HG03039 (cell line): Measurements from ENCODE around the gene DEPDC1.
A peak's percentile ranks its signal among the peaks of the same experiment; 100 is the strongest.
"Not testable (repeated sequence)": the region's sequence is repeated elsewhere in the genome, so short reads cannot be mapped to it uniquely, and the experiment has no call there.

ENCODE experiments used
- ATAC-seq: cut with Tn5 transposase; IDR thresholded peaks from one replicate; pipeline ENCODE4 v1.9.1; 2021; ENCODE audit warnings: mild to moderate bottlenecking, moderate library complexity; ENCODE audit not compliant: unreplicated experiment

The DEPDC1 gene

DNA sequence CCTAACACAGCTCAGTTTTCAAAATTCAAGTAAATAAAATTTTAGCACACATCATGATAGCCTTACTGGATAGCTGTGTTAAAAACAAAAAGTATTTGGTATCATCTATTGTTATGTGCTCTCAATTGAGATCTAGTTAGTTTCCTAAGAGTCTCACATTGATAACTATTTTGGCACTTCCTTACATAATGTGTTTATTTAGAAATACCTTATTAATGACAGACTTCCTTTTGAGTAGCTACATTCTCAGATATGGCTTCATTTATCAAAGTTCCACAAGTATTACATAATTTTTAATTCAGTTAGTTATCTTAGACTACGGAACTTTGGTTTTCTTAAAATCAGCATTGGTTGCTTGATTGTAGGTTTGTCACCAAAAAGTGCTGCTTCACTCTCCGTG, 20.3 kb downstream of the DEPDC1 start:
- not testable (repeated sequence) for ATAC-seq

- no peak for ATAC-seq
These were observed 23.8 kb downstream of the DEPDC1 start for GRCh38 chr1:68473060-68473459.

- ATAC-seq, result no peak
These were observed 26.4 kb downstream of the DEPDC1 start for GRCh38 chr1:68470388-68470970.

DNA sequence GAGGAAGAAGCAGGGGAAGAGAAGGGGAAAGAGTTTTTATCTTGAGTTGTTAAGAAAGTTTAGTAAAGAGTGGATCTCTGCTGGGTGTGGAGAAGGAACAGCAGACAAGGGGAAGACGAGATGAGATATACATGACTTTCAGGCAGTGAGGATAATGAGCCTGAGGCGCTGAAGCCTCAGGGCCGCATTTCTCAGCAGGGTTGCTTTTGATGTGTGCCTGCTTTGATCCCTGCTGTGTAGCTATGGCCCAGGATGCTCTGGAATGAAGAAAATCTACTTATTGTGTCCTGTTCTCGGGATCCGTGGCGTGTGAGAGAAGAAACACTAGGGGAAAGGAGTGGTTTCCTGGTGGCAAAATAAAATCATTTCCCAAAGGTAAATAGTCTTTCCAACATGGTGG, 32.0 kb downstream of the DEPDC1 start:
- ATAC-seq, result no peak

DNA sequence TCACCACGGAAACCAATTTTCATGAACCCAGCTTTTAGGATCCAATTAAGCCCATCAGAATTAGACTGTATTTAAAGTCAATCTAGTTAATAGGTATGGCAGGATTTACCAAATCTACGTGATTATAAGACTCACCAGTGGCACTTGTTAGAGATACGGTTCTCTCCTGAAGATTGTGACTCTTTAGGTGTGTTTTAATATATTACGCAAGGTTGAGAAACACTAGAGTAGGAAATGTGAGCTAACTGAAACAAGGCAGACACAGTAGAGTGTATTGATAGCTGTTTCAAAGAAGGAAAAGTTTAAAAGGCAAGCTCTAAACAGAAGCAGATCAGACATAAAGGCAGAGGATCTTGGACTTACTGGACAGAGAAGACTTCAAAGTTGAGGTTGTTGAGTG, 35.9 kb downstream of the DEPDC1 start:
- ATAC-seq, result no peak

- no peak for ATAC-seq
These were observed 37.1 kb downstream of the DEPDC1 start for GRCh38 chr1:68459796-68460195.

- no peak for ATAC-seq
These were observed 37.8 kb downstream of the DEPDC1 start for GRCh38 chr1:68459091-68459490.

- no peak for ATAC-seq
These were observed 40.7 kb downstream of the DEPDC1 start for GRCh38 chr1:68456202-68456601.

DNA sequence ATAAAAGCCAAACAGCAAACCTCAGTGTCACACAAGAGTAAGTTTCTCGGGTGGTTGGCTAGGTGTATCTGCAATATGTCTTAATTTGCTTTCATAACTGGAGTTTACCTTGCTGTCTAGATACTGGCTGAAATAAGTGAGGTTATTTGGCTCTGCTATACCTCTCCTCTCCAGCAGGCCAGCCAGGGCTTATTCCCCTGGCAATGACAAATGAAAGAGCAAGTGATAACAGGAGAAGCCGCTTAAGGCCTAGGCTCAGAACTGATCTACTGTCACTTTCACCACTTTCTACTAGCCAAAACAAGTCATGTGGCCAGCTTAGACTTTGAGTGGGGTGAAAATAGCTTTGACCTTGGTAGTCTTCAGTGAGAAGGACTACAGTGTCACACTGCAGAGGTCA, 42.3 kb downstream of the DEPDC1 start:
- ATAC-seq, result no peak

DNA sequence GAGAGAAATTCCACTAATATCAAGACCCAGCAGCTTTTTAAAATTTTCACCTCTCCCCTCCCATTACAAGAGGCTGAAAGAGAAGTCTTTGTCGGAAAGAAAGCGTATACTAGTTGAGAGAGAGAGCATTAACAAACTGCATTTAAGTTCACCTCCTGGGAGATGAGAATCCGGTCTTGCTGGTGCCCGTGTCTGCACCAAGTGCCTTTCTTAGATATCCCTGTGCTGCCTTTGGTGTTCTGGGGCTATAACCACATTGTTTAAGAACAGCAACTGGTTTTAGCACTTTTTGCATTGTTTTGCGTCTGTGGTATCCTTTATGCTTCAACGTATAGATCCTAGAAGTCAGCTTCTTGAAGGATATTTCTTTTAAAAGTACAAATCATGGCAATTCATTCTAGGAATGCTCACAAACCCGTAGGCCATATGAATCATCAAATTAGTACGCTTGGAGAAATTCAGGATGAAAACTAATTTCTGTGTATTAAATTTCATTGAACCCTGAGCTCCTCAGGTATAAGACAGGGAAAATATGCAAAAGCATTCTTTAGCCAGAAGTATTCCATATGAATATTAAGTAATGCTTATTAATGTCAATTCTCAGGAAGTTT, 43.7 kb downstream of the DEPDC1 start:
- no peak for ATAC-seq

- ATAC-seq, result no peak
These were observed 47.0 kb downstream of the DEPDC1 start, which contains the start of gene RPE65 for GRCh38 chr1:68449901-68450300. Gene RPE65, minus strand, starts transcription at chr1:68449954. Its CDS starts 49 bp downstream, at chr1:68449905.

DNA sequence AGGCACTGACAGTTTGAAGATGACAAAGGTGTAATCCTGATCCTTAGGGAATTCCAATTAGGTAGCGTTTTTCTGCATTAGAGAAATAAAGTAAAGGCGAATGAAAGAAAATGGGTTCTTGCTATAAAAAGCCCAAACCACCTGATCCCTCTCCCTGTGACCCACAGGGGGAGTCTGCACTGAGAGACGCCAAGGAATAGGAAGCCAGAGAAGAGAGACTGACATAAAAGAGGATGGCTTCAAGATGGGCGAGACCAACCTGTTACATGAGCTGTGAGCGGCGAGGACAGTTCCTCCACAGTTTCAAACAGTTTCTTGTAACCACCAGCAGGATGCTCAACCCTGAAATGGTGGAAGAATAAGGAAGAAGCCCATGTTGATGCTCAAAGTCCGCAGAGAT, 48.5 kb downstream of the DEPDC1 start:
- no peak for ATAC-seq

DNA sequence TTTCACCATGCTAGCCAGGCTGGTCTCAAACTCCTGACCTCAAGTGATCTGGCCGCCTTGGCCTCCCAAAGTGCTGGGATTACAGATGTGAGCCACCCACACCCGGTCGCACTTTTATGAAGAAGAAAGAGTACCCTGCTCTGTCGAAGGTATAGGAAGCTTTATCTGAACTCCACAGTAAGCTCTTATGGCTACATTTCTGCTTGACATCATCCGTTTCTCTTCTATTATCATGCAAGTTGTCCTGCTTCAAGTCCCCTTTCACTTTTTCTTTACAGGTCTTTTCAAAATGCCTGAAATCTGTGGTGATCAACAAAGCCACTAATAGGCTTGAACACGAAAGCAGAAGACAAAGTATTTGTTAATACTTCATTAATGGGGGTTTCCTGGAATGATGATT, 51.2 kb downstream of the DEPDC1 start:
- no peak for ATAC-seq

GRCh38 chr1:68442822-68443556, 53.9 kb downstream of the DEPDC1 start:
- ATAC-seq, result peak; percentile 85

- no peak for ATAC-seq
These were observed 54.9 kb downstream of the DEPDC1 start for GRCh38 chr1:68442006-68442405.

DNA sequence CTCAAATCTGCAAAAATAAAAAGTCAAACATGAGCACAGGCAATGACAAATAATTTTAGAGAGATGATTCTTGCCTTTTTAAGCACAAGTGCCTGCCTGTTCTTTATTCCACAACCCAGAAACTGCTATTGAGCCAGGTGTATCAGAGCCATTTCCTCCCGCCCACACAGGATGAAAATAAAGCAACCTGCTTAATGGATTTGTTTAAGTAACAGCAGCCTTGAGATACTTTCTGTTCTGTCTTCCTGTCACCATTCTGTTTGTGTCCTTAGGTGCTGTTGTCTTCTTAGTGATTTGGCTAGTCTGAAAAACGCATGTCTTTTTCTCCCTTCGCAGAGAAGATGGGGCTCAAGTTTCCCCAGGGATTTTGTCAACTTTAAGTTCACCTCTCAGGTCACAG, 58.6 kb downstream of the DEPDC1 start:
- no peak for ATAC-seq

- no peak for ATAC-seq
These were observed 63.5 kb downstream of the DEPDC1 start for GRCh38 chr1:68433395-68433794.

DNA sequence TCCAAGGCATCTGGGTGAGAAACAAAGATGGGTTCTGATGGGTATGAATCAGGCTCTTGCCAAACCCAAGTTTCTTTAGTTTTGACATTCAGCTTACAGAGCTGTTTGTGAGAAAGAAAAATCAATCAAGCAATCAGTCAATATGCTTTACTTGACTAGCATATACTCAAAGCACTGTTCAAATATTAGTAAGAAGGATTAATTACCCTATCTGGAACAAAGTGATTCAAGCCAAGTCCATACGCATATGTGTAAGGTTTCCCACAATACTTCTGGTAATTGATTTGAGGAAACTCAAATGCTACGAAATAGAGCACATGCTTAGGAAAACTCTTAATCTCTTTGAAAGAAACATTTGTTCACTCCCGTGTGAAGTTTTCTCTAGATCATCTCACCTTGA, 65.8 kb downstream of the DEPDC1 start:
- no peak for ATAC-seq

DNA sequence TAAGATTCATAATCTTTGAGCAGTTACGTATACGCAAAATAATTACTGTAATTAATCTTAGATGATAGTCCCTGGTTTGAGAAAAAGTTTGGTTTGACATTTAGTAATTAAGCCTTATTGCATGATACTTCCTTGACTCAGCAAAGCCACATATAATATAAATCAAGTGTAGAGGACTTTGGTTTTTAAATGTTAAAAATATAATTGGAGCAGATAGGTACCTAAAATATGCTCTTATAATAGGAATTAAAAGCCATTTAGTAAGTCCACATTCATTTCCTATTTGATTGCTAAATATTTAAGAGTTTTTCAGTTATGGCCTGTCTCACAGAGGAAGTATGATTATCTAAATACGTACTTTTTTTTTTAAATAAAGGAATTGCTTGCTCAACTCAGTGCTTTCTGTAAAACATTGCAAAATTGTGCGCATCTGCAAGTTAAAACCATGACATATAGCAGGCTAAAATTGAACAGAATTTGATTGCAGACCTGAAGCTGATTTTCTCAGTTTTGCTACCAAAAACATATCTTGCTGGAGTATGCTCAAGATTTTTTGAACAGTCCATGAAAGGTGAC, 67.6 kb downstream of the DEPDC1 start:
- ATAC-seq, result no peak

DNA sequence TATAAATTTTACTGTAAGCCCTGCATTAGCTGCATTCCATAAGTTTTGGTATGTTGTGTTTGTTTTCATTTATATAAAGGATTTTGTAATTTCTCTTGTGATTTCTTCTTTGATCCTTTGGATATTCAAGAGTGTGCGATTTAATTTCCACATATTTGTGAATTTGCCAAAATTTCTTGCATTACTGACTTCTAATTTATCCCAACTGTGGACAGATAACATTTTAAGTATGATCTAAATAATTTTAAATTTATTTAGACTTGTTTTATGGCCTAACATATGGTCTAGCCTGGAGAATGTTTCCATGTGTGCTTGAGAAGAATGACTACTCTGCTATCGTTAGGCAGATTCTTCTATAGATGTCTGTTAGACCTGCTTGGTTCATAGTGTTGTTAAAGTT, 70.3 kb downstream of the DEPDC1 start:
- no peak for ATAC-seq
